CD14-positive monocyte (primary cell): ENCODE results near the gene NDUFS1. TPM values are rescaled to one million over a fixed set of nuclear protein-coding genes. Genes with fewer than 3 reads are reported as not detected.
A peak's percentile ranks its signal among the peaks of the same experiment; 100 is the strongest.
"Not testable (repeated sequence)": the region's sequence is repeated elsewhere in the genome, so short reads cannot be mapped to it uniquely, and the experiment has no call there.

ENCODE experiments used
- DNase-seq, 3 donors: peaks; one replicate each; pipeline ENCODE4 v3.0.0-alpha.2; 2011 to 2022
- H2AFZ ChIP-seq: 2 replicates; pipeline ENCODE4 v1.6.0; 2012; ENCODE audit warnings: mild to moderate bottlenecking, low read depth, low read length, inconsistent platforms; ENCODE audit not compliant: insufficient read depth, poor library complexity, severe bottlenecking
- H3K27ac ChIP-seq, 2 donors: 1 replicate in 1 of 2; 2 replicates in 1 of 2; pipeline ENCODE4 v1.5.1; 2012 to 2013; ENCODE audit warnings: low read length in 2 of 2, control low read depth in 1 of 2, inconsistent platforms in 1 of 2, low read depth in 1 of 2, mild to moderate bottlenecking in 1 of 2
- H3K27me3 ChIP-seq, 2 donors: one replicate each; pipeline versions ENCODE4 v1.6.0 to v1.6.1; 2011 to 2013; ENCODE audit warnings: low read length in 2 of 2; ENCODE audit not compliant: control insufficient read depth in 2 of 2, insufficient read depth in 2 of 2
- H3K36me3 ChIP-seq, 2 donors: replicated peaks in 1 of 2; 1 replicate in 1 of 2; 2 replicates in 1 of 2; pipeline versions ENCODE4 v1.5.1 to v1.6.1; 2012 to 2013; ENCODE audit warnings: low read length in 2 of 2, control low read depth in 1 of 2, inconsistent platforms in 1 of 2, mild to moderate bottlenecking in 1 of 2; ENCODE audit not compliant: insufficient read depth in 2 of 2, control insufficient read depth in 1 of 2
- H3K4me1 ChIP-seq, 2 donors: 1 replicate in 1 of 2; 2 replicates in 1 of 2; pipeline versions ENCODE4 v1.5.1 to v1.6.1; 2012 to 2013; ENCODE audit warnings: low read length in 2 of 2, control low read depth in 1 of 2, inconsistent platforms in 1 of 2, mild to moderate bottlenecking in 1 of 2, moderate library complexity in 1 of 2; ENCODE audit not compliant: insufficient read depth in 2 of 2, control insufficient read depth in 1 of 2
- H3K4me2 ChIP-seq: replicated peaks from 2 replicates; pipeline ENCODE3; 2012; ENCODE audit warnings: low read length, moderate library complexity, mild to moderate bottlenecking; ENCODE audit not compliant: poor library complexity, severe bottlenecking; ENCODE audit errors: extremely low read depth
- H3K4me3 ChIP-seq, 3 experiments: fragments of 200-600 bp in 1 of 3; sonication (generic) in 1 of 3; replicated peaks in 1 of 3; 1 replicate in 2 of 3; 2 replicates in 1 of 3; pipeline ENCODE4 v1.5.1; 2011 to 2013; ENCODE audit warnings: low read length in 3 of 3, mild to moderate bottlenecking in 3 of 3, control low read depth in 2 of 3, low read depth in 2 of 3, inconsistent platforms in 1 of 3, moderate library complexity in 1 of 3
- H3K79me2 ChIP-seq: 2 replicates; pipeline ENCODE4 v1.6.0; 2012; ENCODE audit warnings: mild to moderate bottlenecking, control low read depth, inconsistent platforms, low read length, moderate library complexity; ENCODE audit not compliant: insufficient read depth
- H3K9ac ChIP-seq: 2 replicates; pipeline ENCODE4 v1.6.0; 2017; ENCODE audit warnings: low read length, mild to moderate bottlenecking; ENCODE audit not compliant: insufficient read depth, poor library complexity, severe bottlenecking
- H3K9me3 ChIP-seq, 2 donors: replicated peaks in 1 of 2; 1 replicate in 1 of 2; 2 replicates in 1 of 2; pipeline versions ENCODE4 v1.5.1 to v1.6.1; 2012 to 2013; ENCODE audit warnings: low read length in 2 of 2, control low read depth in 1 of 2; ENCODE audit not compliant: control insufficient read depth in 1 of 2, insufficient read depth in 1 of 2
- H4K20me1 ChIP-seq: 2 replicates; pipeline ENCODE4 v1.6.0; 2012; ENCODE audit warnings: mild to moderate bottlenecking, low read length, control low read depth, moderate library complexity; ENCODE audit not compliant: insufficient read depth
- H3K27ac Mint-ChIP-seq, 7 donors: one replicate each; pipeline ENCODE4 v1.8.0; 2020; ENCODE audit warnings: mild to moderate bottlenecking in 7 of 7, mixed read lengths in 7 of 7, moderate library complexity in 6 of 7, inconsistent platforms in 2 of 7
- H3K27me3 Mint-ChIP-seq, 3 donors: one replicate each; pipeline ENCODE4 v1.8.0; 2021 to 2022; ENCODE audit warnings: low read depth in 3 of 3, mild to moderate bottlenecking in 3 of 3, mixed read lengths in 3 of 3, moderate library complexity in 3 of 3, inconsistent platforms in 1 of 3
- H3K36me3 Mint-ChIP-seq, 2 donors: one replicate each; pipeline ENCODE4 v1.8.0; 2020; ENCODE audit warnings: mixed read lengths in 2 of 2, inconsistent platforms in 1 of 2, mild to moderate bottlenecking in 1 of 2
- H3K4me1 Mint-ChIP-seq: one replicate; pipeline ENCODE4 v1.8.0; 2020; ENCODE audit warnings: mild to moderate bottlenecking, mixed read lengths
- H3K4me3 Mint-ChIP-seq, 2 donors: one replicate each; pipeline ENCODE4 v1.8.0; 2020; ENCODE audit warnings: mild to moderate bottlenecking in 2 of 2, mixed read lengths in 2 of 2, moderate library complexity in 1 of 2
- H3K9me3 Mint-ChIP-seq, 7 donors: one replicate each; pipeline ENCODE4 v1.8.0; 2020 to 2022; ENCODE audit warnings: mixed read lengths in 7 of 7, mild to moderate bottlenecking in 6 of 7, moderate library complexity in 6 of 7, inconsistent platforms in 2 of 7
- WGBS: methylation state at CpG from one replicate; pipeline ENCODE4 v1.1.5; 2013; ENCODE audit warnings: missing lambda C conversion rate; ENCODE audit not compliant: insufficient coverage; 5-methylcytosine and 5-hydroxymethylcytosine counted together
- intact Hi-C, 2 donors: fragments of 100-400 bp; cut with micrococcal nuclease; formaldehyde crosslinking; loops; one replicate each; pipeline versions ENCODE4 v1.15.0 to v1.15.1; 2023
- polyA plus RNA-seq, 3 donors: library from polyadenylated mRNA; depleted of rRNA in 1 of 3; unstranded in 2 of 3; stranded (reverse) in 1 of 3; fragments of 300-500 nt in 2 of 3; fragments of >200 nt in 1 of 3; fragmentation: Illumina TruSeq in 2 of 3; gene quantifications; 1 replicate in 2 of 3; 2 replicates in 1 of 3; pipeline ENCODE4 v1.2.3, GENCODE V29; 2012 to 2021
- TF ChIP-seq, protein P1 (sequence below): fragments of 200-600 bp; IDR thresholded peaks from one replicate; pipeline ENCODE4 v1.8.0; 2022; ENCODE audit warnings: antibody characterized with exemption, mild to moderate bottlenecking

NDUFS1 gene
- polyA plus RNA-seq, 3 donors: 22.8 to 43.9 (median 37.9) TPM

- Mint-ChIP-seq H3K36me3 (peaks cover 36 to 60% of the 10 kb centered on the region in 2 donors), H3K4me3 (no peak overlapping the region), H3K27me3 (no peaks in the 10 kb centered on the region), H3K9me3 (peaks cover 2 to 23% (median 9%) of the 10 kb centered on the region in 7 donors), H3K27ac (no peak overlapping the region), H3K4me1 (peaks cover 12% of the 10 kb centered on the region)
- Histone ChIP-seq H3K9me3 (peaks cover 0 to 9% of the 10 kb centered on the region in 2 donors), H3K27ac (no peak overlapping the region), H3K36me3 (peaks cover 18 to 40% of the 10 kb centered on the region in 2 donors), H2AFZ (no peak overlapping the region), H4K20me1 (peaks cover 15% of the 10 kb centered on the region), H3K9ac (no peak overlapping the region), H3K4me1 (peaks cover 9 to 14% of the 10 kb centered on the region in 2 donors), H3K4me2 (no peak overlapping the region), H3K4me3 (no peak overlapping the region), H3K27me3 (no peaks in the 10 kb centered on the region), H3K79me2 (peaks cover 28% of the 10 kb centered on the region)
- WGBS: 100% methylated on average over 1 of the region's 2 CpGs
- intact Hi-C loops: no loop called here
- peak; percentile 7 to 34 (median 21) for DNase-seq
- TF ChIP-seq, protein P1, sequence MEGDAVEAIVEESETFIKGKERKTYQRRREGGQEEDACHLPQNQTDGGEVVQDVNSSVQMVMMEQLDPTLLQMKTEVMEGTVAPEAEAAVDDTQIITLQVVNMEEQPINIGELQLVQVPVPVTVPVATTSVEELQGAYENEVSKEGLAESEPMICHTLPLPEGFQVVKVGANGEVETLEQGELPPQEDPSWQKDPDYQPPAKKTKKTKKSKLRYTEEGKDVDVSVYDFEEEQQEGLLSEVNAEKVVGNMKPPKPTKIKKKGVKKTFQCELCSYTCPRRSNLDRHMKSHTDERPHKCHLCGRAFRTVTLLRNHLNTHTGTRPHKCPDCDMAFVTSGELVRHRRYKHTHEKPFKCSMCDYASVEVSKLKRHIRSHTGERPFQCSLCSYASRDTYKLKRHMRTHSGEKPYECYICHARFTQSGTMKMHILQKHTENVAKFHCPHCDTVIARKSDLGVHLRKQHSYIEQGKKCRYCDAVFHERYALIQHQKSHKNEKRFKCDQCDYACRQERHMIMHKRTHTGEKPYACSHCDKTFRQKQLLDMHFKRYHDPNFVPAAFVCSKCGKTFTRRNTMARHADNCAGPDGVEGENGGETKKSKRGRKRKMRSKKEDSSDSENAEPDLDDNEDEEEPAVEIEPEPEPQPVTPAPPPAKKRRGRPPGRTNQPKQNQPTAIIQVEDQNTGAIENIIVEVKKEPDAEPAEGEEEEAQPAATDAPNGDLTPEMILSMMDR: peak; percentile 86
Measured at GRCh38 chr2:206164261-206164862, 5.1 kb upstream of the NDUFS1 start.

DNA sequence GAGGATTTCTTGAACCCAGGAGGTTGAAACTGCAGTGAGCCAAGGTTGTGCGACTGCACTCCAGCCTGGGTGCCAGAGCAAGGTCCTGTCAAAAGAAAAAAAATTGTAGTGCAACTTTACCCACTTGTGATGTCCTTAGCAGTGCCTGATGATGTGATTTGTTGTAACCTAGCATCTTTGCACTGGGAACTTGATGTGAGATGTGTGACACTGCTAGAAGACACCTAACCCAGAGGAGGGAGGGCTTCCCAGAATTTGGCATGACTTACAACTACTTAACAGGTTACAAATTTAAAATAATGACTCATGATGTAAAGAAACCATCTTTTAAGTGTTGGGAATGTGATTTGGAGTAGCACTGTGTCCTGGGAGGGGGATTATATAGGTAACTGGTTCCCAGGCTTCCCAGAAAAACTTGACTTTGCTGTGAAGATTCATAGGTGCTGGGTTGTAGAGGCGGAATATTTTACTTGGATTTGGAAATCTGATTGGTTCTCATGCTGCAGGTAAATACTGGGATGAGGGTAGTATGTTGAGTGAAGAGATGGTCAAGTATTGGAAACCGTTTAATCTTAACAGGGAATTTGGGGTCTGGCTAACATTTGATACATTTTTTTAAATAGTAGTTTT is 4.1 kb upstream of the NDUFS1 start:
- Histone ChIP-seq H2AFZ (no peak overlapping the region), H3K36me3 (peaks cover 18 to 40% of the 10 kb centered on the region in 2 donors), H4K20me1 (peaks cover 15% of the 10 kb centered on the region), H3K4me2 (no peak overlapping the region), H3K79me2 (peaks cover 37% of the 10 kb centered on the region), H3K4me1 (peaks cover 12 to 19% of the 10 kb centered on the region in 2 donors), H3K9ac (no peak overlapping the region), H3K4me3 (no peak overlapping the region), H3K9me3 (peaks cover 0 to 3% of the 10 kb centered on the region in 2 donors), H3K27me3 (no peaks in the 10 kb centered on the region), H3K27ac (no peak overlapping the region)
- WGBS: 93% methylated on average over 2 of the region's 3 CpGs
- no peak overlapping the region for H3K27ac Mint-ChIP-seq
- no peak for DNase-seq
- TF ChIP-seq, protein P1: no peak
- H3K4me1 Mint-ChIP-seq: peaks cover 15% of the 10 kb centered on the region
- peaks cover 0 to 13% (median 3%) of the 10 kb centered on the region in 7 donors for H3K9me3 Mint-ChIP-seq
- no peaks in the 10 kb centered on the region for H3K27me3 Mint-ChIP-seq
- H3K36me3 Mint-ChIP-seq: peaks cover 36 to 55% of the 10 kb centered on the region in 2 donors
- intact Hi-C loops: no loop called here
- H3K4me3 Mint-ChIP-seq: no peak overlapping the region

DNA sequence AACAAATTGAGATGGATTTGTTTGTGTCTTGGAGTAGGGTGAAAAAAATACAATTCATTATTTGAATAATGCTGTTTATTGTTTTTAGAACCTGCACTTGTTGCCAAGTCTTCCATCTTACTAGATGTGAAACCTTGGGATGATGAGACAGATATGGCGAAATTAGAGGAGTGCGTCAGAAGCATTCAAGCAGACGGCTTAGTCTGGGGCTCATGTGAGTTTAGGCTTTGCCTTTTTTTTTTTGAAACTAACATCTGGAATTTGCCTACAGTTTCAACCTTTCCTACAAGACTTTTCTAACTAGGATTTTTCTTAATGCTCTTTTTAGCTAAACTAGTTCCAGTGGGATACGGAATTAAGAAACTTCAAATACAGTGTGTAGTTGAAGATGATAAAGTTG is 3.2 kb upstream of the NDUFS1 start:
- H3K9me3 Mint-ChIP-seq, H3K4me3 ChIP-seq, H3K27me3 Mint-ChIP-seq, H2AFZ ChIP-seq, H3K27me3 ChIP-seq, H3K9ac ChIP-seq, H3K4me2 ChIP-seq, H3K9me3 ChIP-seq, intact Hi-C loops, DNase-seq, H3K4me3 Mint-ChIP-seq, H3K27ac ChIP-seq: not testable (repeated sequence)
- H3K36me3 Mint-ChIP-seq: peaks cover 33 to 47% of the 10 kb centered on the region in 2 donors
- Histone ChIP-seq H3K4me1 (peaks cover 18 to 29% of the 10 kb centered on the region in 2 donors), H3K36me3 (peaks cover 18 to 40% of the 10 kb centered on the region in 2 donors), H4K20me1 (peaks cover 15% of the 10 kb centered on the region), H3K79me2 (peaks cover 46% of the 10 kb centered on the region)
- peak overlapping the region in 2 of 7 donors; percentile 18 to 23 for H3K27ac Mint-ChIP-seq
- WGBS: no CpG with 5 or more reads among the region's 4 CpGs
- peaks cover 22% of the 10 kb centered on the region for H3K4me1 Mint-ChIP-seq
